GM19193 (cell line): ENCODE measurements around the gene SPON2.

Experiments used
- POLR2A ChIP-seq: IDR thresholded peaks from 4 replicates; pipeline ENCODE4 v1.6.1; 2011; ENCODE audit not compliant: insufficient read depth, insufficient read length; ENCODE audit errors: extremely low read depth

Gene SPON2

GRCh38 chr4:1164040-1164439, 8.3 kb downstream of the SPON2 start:
- TF ChIP-seq POLR2A: no peak

- no peak for TF ChIP-seq POLR2A
These were observed 12.0 kb downstream of the SPON2 start for GRCh38 chr4:1160351-1160750.

- TF ChIP-seq POLR2A: no peak
These were observed 16.3 kb downstream of the SPON2 start for GRCh38 chr4:1156069-1156468.

GRCh38 chr4:1155314-1155713, 17.1 kb downstream of the SPON2 start:
- TF ChIP-seq POLR2A: no peak

- TF ChIP-seq POLR2A: no peak
These were observed 17.7 kb downstream of the SPON2 start for GRCh38 chr4:1154523-1155182.

- TF ChIP-seq POLR2A: no peak
These were observed 18.3 kb downstream of the SPON2 start for GRCh38 chr4:1154126-1154522.

GRCh38 chr4:1153567-1154090, 18.8 kb downstream of the SPON2 start:
- TF ChIP-seq POLR2A: no peak

- no peak for TF ChIP-seq POLR2A
These were observed 20.1 kb downstream of the SPON2 start for GRCh38 chr4:1152290-1152689.

- TF ChIP-seq POLR2A: no peak
These were observed 20.8 kb downstream of the SPON2 start for GRCh38 chr4:1151541-1151940.

GRCh38 chr4:1150875-1151274, 21.5 kb downstream of the SPON2 start:
- TF ChIP-seq POLR2A: no peak

GRCh38 chr4:1139860-1140259, 32.5 kb downstream of the SPON2 start:
- TF ChIP-seq POLR2A: no peak

- TF ChIP-seq POLR2A: no peak
These were observed 34.5 kb downstream of the SPON2 start for GRCh38 chr4:1137850-1138249.

- no peak for TF ChIP-seq POLR2A
These were observed 35.2 kb downstream of the SPON2 start for GRCh38 chr4:1137063-1137776.

- TF ChIP-seq POLR2A: no peak
These were observed 36.3 kb downstream of the SPON2 start for GRCh38 chr4:1136048-1136447.

GRCh38 chr4:1133033-1133432, 39.4 kb downstream of the SPON2 start:
- TF ChIP-seq POLR2A: no peak

GRCh38 chr4:1130316-1131186, 41.8 kb downstream of the SPON2 start:
- no peak for TF ChIP-seq POLR2A

- TF ChIP-seq POLR2A: no peak
These were observed 45.9 kb downstream of the SPON2 start for GRCh38 chr4:1126506-1126905.
